GM04503 (cell line): ENCODE data around the gene TMEM140.
"Not testable (repeated sequence)": the region's sequence is repeated elsewhere in the genome, so short reads cannot be mapped to it uniquely, and the experiment has no call there.

Experiments used
- DNase-seq: peaks from one replicate; pipeline ENCODE4 v3.0.0-alpha.2; 2012; ENCODE audit warnings: low read depth

TMEM140 gene

DNA sequence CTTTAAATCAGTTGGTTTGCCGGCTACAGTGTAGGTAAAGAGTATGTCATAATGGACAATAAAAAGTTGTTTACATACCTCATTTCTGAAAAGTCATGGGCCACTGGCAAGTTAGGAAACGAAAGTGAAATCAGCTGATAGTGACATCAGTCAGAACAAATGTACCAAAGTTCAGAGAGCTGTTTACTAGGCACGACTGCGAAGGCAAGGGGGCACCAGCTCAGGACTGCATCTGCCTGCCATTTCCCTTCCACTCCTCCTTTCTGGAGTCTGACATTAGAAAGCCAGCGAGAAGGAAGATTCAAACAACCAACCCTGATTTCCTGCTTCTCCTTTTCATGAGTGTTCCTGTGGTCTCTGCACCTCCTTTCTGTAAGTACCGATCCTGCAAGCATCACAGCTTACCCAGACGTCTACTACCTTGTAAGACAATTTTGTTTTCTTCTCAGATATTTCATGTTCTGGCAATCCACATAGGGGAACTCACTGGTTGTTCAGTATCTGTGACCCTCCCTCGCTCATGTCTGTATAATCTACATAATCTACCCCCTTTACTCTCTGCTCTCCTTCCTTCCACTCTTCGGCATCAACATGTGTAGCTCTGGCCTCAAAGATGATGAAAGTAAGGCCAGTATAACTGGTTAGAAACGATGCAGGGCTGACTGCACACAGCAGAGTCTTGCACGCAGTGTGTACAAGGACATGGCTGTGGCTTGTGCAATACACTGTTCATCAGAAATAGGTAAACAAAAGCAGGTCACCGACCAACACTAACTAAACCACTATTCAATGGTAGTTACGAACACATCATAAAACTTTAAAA is at the start of gene TMEM140:
Gene TMEM140 (plus strand): TSS at position 174 of the 823 bp plus-strand sequence. CDS start 16,370 bp downstream, outside the sequence.
- no peak for DNase-seq

DNA sequence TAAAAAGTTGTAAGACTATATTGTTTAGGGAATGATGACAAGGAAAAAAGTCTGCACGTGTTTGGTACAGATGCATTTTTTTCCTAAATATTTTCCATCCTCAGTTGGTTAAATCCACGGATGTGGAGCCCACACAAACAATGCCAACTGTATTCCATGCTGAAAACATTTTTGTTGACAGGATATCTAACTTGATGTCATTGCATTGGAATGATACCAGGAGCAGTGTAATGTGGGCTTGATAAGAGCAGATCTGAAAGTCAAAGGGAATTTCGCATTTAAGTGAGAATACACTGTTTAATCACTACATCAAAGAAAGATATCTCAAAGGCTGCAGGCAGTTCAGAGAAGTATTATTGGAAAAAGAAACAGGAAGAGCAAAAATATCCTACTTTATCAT is 49.5 kb upstream of the TMEM140 start:
- DNase-seq = no peak

DNA sequence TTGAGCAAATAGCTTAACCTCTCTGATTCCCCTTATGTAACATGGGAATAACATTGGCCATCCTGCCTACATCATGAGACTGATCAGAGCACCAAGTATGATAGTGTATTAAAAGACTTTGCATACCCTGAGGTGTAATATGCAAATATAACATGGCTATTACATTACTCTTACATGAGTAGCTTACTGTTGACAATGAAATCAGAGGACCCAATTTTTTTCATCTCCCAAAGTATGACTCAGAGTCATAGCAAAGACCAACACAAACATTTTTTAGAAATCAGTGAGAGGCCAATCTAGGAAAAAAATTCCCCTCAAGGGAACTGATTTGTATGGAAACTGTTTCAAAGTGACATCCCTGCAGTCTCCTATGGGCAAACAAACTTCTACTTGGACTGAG is 47.0 kb upstream of the TMEM140 start:
- DNase-seq = no peak

DNA sequence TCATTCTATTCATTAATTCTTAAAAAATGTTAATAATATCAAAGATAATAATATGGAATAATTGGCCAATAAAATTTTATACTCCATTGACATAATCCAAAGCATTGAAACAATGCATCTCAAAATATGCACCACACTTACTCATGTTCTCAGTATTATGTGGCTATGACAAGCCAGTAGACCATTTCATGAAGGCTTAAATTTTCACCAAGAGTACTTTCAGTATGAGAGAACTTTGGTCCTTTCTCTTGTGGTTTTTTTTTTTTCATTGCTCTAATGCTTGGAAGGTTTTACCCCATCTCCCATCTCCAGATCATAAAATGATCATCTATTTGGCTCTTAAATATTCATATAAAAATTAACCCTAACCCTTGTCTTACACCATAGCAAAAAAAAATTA is 45.5 kb upstream of the TMEM140 start:
- no peak for DNase-seq

DNA sequence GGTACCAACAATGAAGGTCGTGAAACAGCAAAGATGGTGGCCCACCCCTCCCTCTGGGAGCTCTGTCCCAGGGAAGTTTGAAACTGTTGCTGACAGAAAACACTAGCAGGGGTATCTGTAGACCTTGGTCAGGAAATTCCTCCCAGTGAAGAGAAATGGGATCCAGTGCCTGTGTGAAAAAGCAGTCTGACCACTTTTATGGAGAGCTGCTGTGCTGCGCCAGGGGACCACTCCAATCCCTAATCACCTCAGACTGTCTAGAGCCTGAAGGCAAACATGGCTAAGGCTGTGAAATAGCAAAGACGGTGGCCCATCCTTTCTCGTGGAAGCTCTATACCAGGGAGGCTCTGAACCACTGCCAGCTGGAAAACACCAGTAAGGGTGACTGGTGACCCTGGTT is 38.3 kb upstream of the TMEM140 start:
- DNase-seq = no peak

DNA sequence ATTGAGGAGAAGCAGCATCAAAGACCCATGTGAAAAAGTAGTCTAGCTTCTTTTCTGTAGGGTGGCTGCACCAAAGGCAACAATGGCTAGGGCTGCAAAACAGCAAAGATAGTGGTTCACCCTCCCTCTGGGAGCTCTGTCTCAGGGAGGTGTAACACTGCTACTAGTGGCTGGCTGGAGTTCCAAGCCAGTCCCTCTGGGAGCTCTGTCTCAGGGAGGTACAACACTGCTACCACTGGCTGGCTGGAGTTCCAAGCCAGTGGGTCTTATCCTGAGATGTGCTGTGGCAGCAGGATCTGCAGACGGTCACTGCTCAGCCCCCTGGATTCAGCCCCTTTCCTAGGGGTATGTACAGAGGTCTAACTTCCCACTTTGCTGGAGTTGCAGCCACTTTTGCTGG is 37.9 kb upstream of the TMEM140 start:
- no peak for DNase-seq

DNA sequence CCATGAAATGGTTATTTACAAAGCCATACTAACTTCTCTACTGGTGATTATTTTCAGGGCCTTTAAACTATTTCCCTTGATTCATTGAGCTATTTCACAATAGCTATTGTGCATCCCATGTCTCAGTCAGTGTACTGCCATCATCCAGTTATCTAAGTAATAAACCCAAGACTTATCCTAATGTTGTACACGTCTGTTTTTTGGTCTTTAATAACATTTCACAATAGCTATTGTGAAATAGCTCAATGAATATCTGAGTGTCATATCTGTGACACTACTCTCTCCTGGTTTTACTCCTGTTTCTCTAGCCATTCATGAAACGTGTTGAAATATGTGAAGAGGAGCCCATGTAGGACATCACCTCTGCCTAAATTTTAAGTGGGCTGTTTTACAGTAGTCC is 36.5 kb upstream of the TMEM140 start:
- DNase-seq = no peak

DNA sequence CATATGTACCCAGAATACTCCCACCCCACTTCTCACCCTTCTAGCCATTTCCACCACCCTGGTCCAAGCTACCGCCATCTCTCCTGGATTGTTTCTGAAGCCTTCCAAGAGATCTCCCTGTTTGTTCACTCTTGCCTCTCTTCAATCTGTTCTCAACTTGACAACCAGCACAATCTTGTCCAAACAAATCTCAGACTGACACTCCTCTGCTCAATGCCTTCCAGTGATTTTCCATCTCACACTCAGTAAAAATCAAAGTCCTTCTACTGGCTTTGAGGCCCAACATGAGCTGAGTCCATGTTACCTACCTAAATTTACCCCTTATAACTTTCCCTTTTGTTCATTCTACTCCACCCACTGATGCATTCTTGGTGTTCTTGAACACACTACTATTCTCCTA is 33.2 kb upstream of the TMEM140 start:
- DNase-seq = no peak

DNA sequence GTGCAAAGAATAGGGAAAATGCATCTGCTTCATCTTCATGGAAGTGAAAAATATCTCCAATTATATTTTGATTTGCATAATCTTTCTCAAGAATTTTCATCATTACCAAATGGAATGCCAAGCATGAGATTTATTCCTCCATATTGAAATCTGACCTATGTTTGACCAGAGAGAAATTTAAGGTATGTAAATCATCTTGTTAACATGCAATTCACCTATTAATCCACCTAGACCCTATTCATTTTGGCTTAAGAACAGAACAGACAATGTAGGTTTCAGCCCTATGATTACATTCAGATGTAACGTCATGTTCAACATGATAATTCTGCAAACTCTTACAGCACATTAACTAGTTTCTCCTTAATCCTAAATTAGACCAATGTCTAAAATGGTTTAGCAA is 30.8 kb upstream of the TMEM140 start:
- no peak for DNase-seq

DNA sequence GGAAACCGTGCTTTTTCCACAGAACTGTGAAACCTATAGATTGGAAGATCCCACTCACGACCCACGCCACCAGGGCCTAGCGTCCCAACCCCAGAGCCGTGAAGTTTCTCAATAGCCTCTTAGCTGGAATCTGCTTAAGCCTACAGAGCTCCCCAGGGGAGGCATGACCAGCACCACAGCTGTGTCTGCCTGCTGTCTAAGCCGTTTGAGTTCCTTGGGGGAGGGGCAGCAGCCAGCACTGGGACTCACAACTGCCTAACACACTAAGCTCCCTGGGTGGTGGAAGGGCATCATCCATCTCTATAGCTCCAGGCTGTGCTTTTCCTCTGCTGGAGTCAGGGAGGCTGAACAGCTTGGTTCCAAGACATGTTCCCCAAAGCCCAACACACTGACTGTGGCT is 26.0 kb upstream of the TMEM140 start:
- no peak for DNase-seq

DNA sequence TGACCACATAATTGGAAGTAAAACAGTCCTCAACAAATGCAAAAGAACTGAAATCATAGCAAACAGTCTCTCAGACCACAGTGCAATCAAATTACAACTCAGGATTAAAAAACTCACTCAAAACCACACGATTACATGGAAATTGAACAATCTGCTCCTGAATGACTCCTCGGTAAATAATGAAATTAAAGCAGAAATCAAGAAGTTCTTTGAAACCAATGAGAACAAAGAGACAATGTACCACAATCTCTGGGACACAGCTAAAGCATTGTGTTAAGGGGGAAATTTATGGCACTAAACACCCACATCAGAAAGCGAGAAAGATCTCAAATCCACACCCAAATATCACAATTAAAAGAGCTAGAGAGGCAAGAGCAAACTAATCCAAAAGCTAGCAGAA is 23.2 kb upstream of the TMEM140 start:
- not testable (repeated sequence) for DNase-seq

DNA sequence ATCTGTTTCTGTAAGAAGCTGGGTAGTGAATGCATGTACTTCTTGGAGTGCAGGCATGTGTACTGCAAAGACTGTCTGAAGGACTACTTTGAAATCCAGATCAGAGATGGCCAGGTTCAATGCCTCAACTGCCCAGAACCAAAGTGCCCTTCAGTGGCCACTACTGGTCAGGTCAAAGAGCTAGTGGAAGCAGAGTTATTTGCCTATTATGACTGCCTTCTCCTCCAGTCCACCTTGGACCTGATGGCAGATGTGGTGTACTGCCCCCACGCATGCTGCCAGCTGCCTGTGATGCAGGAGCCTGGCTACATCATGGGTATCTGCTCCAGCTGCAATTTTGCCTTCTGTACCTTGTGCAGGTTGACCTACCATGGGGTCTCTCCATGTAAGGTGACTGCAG is 18.9 kb upstream of the TMEM140 start:
- DNase-seq = no peak

DNA sequence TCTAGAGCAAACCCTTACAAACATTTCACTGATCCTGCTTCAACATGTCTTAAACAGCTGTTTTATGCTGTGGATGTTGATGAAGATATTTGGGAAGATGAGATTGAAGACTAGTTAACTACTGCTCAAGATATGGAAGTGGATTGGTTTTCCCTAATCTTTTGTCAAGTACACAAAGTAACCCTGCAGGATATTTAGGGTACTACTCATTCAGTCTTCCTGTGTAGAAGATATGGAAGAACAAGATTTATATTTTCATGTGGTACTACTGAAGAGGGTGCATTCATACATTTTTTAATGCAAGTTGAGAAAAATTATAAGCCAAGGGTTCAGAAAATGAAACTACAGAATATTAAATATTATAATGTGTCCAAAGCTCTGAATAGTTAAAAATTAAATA is 18.3 kb upstream of the TMEM140 start:
- no peak for DNase-seq

DNA sequence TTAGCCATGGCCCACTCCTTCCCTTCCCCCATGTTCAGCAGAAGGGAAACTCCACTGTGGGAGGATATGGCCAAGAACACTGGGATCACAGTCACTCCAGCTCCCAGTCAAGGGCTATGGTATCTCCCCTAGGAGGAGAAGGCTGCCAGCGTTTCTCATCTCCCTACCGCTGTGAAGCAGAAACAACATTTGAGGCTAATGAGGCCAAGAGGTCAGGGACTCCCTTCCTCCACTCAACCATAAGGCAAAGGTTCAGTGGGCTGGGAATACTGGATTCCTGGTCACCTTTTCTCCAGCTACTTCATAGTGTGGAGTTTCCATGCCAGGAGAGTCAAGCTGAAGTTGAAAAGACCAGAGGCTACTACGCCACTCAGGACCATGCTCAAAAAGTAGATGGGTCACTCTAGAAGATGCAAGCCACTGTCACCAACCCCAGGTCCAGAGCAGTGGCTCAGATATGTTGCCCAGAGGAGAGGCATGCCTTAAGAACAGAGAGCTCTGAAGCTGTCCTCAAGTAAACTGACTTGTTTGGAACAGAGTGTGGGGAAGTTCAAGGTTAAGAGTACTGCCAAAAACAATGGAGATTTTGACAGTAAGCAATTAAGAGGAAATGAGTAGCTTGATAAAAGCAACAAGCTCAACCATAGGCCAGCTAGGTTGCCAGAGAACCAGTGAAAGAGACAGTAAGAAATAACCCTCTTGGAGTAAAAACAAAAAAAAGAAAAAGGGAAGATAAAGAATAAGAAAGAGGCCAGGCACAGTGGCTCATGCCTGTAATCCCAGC is 3.8 kb upstream of the TMEM140 start:
- DNase-seq = no peak

DNA sequence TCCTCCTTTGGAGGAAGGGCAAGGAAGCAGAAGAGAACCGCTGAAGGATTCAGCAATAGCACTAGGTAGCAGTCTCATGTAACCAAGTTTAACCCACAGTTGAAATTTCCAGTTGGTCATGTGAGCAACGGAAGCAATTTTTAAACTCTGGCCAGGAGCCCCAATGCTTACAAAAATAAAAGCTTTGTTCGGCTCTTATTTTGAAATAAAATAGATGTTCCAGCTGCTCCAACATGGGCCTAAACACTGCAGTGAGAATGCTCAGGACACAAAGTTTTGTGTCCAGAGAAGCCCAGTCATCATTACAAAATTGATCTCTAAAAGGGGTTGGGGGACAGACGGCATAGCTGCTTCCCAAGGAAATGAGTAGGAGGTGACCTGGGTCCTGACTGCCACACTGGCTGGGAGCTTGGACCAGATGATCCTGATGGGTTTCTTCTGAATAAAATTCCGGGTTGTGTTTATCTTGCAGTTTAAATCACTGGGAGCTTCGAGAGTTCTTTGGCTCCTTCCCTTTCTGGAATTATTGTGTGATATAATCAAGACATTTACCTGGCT is 452 bp upstream of the TMEM140 start:
- DNase-seq = no peak

DNA sequence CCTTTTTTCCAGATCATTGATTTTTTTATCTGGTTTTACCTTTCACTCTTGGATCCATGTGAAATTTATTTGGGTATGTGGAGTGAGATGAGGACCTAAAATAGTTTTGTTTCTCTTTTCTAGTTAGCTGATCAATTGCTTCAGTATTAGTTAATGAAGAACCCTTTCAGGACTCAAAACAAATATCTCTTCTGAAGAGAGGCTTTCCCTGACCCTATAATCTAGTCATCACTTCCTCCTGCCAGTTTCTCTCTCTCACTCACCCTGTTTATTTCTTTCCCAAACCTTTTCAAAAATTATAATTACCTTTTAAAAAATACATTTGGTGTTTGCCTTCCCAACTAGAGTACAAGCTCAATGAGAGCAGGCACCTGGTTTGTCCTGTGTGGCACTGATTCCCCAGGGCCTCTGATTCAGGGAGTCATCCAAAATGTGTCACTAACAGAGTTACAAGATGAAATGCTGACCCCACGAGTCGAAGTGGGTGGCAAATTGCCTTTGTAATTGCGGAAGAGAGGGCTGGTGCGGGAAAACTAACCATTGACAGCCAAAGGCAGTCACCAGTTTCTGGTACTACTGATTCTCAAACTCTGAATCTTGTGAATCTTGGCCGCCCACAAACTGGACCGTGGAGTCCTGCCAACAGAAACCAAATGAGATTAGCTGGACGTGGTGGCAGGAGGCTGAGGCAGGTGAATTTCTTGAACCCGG is 2.4 kb downstream of the TMEM140 start:
- no peak for DNase-seq

DNA sequence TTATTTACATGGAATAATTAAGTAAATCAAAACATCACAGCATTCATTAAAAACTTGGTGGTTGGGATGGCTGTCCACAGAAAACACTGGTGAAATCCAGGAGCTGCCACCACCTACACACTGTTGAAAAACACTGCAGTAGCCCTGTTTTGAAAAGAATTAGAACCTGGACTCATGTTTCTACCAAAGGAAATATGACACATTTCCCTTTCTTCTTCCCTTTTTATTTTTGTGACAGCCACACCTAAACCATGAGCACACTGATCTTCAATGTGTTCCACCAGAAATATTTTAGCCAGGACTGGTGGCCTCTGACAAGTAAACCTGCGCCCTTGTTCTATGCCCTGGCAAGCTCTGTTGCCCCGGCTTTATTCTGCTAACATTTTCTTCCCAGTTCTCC is 3.3 kb downstream of the TMEM140 start:
- DNase-seq = no peak

DNA sequence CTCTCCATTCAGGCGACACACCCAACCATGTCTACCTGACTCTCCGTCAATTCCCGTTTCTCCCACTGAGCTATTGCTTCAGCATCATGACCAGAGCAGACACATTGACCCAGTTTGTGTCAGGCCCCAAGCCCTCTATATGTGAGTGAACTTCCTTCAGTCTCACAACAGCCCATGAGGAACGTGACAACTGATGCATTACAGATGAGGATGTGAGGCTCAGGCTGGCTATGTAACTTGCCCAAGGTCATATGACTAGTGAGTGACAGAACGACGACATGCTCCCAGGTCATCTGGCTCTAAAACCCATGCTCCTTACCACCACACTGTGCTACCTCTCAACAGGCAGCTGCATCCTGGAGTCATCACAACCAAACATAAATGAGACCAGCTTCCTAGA is 3.7 kb downstream of the TMEM140 start:
- no peak for DNase-seq

DNA sequence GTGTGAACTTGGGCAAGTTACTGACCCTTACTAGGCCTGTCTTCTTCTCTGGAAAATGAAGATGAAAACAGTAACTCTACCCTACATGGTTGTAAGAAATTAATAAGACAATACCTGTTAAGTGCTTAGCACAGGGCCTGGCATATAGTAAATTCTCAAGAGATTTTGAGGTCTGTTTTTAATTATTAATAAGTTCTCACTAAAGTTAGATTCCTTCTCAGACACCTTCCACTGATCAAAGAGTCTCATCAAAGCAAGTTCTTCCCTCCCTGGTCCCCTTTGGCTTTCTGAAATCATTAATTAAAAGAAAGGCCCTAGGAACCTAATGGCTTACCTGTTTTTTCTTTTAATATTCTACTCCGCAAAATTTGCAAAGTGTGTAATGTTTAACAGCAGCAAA is 4.6 kb downstream of the TMEM140 start:
- no peak for DNase-seq

DNA sequence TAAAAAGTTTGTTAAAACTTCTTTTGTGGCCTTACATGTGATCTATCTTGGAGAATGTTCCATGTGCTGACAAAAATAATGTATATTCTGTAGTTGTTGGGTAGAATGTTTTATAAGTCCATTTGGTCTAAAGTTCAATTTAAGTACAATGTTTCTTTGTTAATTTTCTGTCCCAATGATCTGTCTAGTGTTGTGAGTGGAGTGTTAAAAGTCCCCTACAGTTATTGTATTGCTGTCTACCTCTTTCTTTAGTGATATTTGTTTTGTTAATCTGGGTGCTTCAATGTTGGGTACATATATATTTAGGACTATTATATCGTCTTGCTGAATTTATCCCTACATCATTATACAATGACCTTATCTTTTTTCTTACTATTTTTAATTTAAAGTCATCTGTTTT is 6.9 kb downstream of the TMEM140 start:
- DNase-seq = no peak

DNA sequence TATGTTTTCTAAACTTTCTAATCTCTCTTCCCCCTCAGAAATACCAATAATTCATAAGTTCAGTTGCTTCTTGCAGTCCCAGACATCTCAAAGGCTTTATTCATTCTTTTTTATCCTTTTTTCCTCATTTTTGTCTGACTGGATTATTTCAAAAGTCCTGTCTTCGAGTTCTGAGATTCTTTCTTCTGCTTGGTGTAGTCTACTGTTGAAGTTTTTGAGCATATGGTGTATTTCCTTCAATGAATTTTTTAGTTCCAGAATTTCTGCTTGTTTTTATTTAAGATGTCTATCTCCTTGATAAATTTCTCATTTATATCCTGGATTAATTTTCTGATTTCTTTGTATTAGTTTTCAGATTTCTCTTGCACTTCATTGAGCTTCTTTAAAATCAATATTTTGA is 8.4 kb downstream of the TMEM140 start:
- DNase-seq = no peak

DNA sequence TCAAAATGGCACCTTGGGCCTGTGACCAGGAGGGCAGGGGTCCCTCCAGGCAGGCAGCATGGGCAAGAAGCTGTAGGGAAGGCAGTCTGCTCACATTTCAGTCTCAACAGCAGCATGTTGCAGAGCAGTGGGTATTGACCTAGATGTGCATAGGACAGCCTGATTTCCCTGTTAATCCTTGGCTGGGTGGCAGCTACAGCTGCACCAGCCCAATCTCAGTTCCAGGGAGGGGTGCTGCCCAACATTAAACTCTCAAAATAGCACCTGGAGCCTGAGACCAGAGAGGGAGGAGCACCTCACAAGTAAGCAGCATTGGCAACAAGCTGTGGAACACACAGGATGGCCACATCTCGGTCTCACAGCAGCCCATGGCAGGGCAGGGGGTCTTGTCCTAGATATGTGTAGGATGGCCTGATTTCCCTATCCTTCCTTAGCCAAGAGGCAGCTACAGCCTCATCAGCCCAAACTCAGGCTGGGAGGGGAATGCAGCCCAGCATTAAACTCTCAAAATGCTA is 10.3 kb downstream of the TMEM140 start:
- DNase-seq = no peak
